ENCODE measurements around the gene CHMP1A.
"Not testable (repeated sequence)": the region's sequence is repeated elsewhere in the genome, so short reads cannot be mapped to it uniquely, and the experiment has no call there.

Gene CHMP1A

DNA sequence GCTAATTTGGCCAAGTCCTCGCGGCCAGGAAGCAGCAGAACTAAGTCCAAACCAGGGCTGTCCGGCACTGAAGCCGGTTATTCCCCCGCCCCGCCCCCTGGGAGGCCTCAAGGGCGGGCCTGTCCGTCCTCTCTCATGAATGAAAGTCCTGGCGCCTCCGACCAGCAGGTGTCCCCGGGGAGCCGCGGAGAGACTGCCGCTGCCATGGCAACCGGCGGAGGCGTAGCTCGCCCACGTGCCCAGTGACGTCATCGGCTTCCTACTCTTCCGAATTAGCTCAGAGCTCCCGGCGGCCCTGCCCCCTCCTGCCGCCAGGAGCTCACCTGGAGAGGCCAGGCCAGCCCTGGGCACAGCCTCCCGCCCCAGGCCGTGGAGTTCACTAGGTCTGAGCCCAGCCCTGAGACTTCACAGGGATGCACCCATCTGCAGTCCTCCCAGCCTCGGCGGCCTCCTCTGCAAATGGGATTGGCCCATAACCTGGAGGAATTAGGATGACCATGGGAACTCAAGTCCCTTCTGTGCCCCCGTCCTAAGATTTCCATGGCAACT, 42.7 kb upstream of the CHMP1A start:
- Histone ChIP-seq H3K9me3 (ENCODE audit: control insufficient read depth, insufficient read depth, low read length) (no peaks in the 10 kb centered on the region), H3K27me3 (ENCODE audit: control insufficient read depth, low read length) (no peaks in the 10 kb centered on the region), H3K4me3 (ENCODE audit: low read length) (peak overlapping the region; percentile 93), H4K20me1 (ENCODE audit: control insufficient read depth, insufficient read depth, low read depth, low read length) (no peaks in the 10 kb centered on the region; the same call in 1 of the 2 replicates), H3K27ac (ENCODE audit: low read depth, low read length) (no peak overlapping the region; the same call in 1 of the 2 replicates), H3K4me1 (ENCODE audit: control insufficient read depth, low read length) (peaks cover 38% of the 10 kb centered on the region), H3K79me2 (ENCODE audit: control insufficient read depth, low read length) (no peaks in the 10 kb centered on the region), H3K9me2 (replicated peaks; ENCODE audit: control insufficient read depth, low read length) (no peaks in the 10 kb centered on the region), H3F3A (ENCODE audit: control insufficient read depth, insufficient read depth) (peaks cover 5% of the 10 kb centered on the region; the same call in 1 of the 2 replicates), H3K4me2 (ENCODE audit: low read length) (peak overlapping the region; percentile 90), H3K36me3 (ENCODE audit: control insufficient read depth, low read length) (peaks cover 17% of the 10 kb centered on the region)
- TF ChIP-seq, protein P1, sequence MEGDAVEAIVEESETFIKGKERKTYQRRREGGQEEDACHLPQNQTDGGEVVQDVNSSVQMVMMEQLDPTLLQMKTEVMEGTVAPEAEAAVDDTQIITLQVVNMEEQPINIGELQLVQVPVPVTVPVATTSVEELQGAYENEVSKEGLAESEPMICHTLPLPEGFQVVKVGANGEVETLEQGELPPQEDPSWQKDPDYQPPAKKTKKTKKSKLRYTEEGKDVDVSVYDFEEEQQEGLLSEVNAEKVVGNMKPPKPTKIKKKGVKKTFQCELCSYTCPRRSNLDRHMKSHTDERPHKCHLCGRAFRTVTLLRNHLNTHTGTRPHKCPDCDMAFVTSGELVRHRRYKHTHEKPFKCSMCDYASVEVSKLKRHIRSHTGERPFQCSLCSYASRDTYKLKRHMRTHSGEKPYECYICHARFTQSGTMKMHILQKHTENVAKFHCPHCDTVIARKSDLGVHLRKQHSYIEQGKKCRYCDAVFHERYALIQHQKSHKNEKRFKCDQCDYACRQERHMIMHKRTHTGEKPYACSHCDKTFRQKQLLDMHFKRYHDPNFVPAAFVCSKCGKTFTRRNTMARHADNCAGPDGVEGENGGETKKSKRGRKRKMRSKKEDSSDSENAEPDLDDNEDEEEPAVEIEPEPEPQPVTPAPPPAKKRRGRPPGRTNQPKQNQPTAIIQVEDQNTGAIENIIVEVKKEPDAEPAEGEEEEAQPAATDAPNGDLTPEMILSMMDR (IDR thresholded peaks at IDR 0.05; ENCODE audit: low read depth, low read length, poor library complexity, severe bottlenecking): peak; percentile 61
- no peak for TF ChIP-seq EZH2phosphoT487 (IDR thresholded peaks at IDR 0.05; ENCODE audit: borderline replicate concordance, low read length)

DNA sequence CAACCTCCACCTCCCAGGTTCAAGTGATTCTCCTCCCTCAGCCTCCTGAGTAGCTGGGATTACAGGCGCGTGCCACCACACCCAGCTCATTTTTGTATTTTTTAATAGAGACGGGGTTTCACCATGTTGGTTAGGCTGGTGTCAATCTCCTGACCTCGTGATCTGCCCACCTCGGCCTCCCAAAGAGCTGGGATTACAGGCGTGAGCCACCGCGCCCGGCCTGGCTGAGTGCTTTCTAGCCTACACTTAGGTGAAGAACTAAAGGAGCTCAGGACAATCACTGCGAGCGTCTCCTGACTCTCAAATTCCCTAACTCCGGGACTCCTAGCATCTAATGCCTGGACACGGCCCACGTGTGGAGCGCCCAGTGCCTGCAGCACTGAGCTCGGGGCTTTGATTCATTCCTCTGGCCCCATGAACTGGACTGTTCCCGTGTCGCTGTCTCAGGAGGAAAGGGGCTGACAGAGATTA, 42.2 kb upstream of the CHMP1A start:
- peaks cover 22% of the 10 kb centered on the region for H3K36me3 ChIP-seq (ENCODE audit: control insufficient read depth, low read length)
- H3K27ac ChIP-seq (ENCODE audit: low read depth, low read length); H3K27me3 ChIP-seq (ENCODE audit: control insufficient read depth, low read length); H3K9me2 ChIP-seq (replicated peaks; ENCODE audit: control insufficient read depth, low read length); H3K79me2 ChIP-seq (ENCODE audit: control insufficient read depth, low read length); H3K9me3 ChIP-seq (ENCODE audit: control insufficient read depth, insufficient read depth, low read length); H3F3A ChIP-seq (ENCODE audit: control insufficient read depth, insufficient read depth); H4K20me1 ChIP-seq (ENCODE audit: control insufficient read depth, insufficient read depth, low read depth, low read length): not testable (repeated sequence)
- peak overlapping the region; percentile 93 for H3K4me3 ChIP-seq (ENCODE audit: low read length)
- peaks cover 38% of the 10 kb centered on the region for H3K4me1 ChIP-seq (ENCODE audit: control insufficient read depth, low read length)
- peak overlapping the region; percentile 90 for H3K4me2 ChIP-seq (ENCODE audit: low read length)

DNA sequence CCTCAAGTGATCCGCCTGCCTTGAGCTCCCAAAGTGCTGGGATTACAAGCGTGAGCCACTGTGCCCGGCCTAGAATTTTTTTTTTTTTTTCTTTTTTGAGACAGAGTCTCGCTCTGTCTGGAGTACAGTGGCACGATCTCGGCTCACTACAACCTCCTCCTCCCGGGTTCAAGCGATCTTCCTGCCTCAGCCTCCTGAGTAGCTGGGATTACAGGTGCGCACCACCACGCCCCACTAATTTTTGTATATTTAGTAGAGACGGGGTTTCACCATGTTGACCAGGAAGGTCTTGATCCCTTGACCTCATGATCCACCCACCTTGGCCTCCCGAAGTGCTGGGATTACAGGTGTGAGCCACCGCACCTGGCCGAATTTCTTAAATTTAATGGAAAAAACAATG, 41.2 kb upstream of the CHMP1A start:
- H4K20me1 ChIP-seq (ENCODE audit: control insufficient read depth, insufficient read depth, low read depth, low read length); H3K27me3 ChIP-seq (ENCODE audit: control insufficient read depth, low read length); H3K27ac ChIP-seq (ENCODE audit: low read depth, low read length); H3K9me2 ChIP-seq (replicated peaks; ENCODE audit: control insufficient read depth, low read length); H3F3A ChIP-seq (ENCODE audit: control insufficient read depth, insufficient read depth); H3K9me3 ChIP-seq (ENCODE audit: control insufficient read depth, insufficient read depth, low read length); H3K4me3 ChIP-seq (ENCODE audit: low read length); H3K4me2 ChIP-seq (ENCODE audit: low read length); H3K79me2 ChIP-seq (ENCODE audit: control insufficient read depth, low read length): not testable (repeated sequence)
- Histone ChIP-seq H3K4me1 (ENCODE audit: control insufficient read depth, low read length) (peaks cover 38% of the 10 kb centered on the region), H3K36me3 (ENCODE audit: control insufficient read depth, low read length) (peaks cover 32% of the 10 kb centered on the region)

DNA sequence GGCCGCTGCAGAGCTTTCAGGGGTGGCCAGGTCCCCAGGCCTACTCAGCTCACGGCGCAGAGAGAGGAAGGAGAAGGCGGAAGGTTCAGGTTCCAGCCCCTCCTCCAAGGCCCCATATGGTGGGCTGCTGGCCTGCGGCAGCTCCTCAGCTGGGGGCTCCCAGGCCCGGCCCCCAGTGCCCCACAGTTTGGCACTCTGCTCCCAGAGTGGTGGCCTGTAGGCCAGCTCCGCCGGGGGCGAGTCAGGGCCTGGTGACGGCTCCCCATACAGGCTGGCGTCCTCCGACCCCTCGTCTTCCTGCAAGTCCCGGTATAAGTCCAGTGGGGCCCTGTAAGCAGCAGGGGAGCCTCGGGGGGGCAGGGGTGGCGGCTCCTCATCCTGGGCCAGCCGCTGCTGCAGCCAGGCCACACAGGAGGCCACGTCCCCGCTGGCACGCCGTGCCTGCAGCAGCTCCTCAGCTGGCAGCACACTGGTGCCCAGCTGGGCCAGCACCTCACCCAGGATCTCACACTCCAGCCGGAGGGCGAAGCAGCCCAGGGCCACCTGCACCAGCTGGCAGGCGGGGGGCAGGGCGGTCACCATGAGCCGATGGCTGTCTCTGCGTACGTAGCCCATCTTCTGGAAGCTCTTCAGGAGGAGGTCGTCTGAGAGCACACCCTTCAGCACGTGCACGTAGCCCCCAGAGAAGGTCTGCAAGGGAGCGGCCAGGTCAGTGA, 40.3 kb upstream of the CHMP1A start:
- Histone ChIP-seq H3K9me2 (replicated peaks; ENCODE audit: control insufficient read depth, low read length) (no peaks in the 10 kb centered on the region), H3K4me1 (ENCODE audit: control insufficient read depth, low read length) (peaks cover 38% of the 10 kb centered on the region), H3K79me2 (ENCODE audit: control insufficient read depth, low read length) (no peaks in the 10 kb centered on the region), H3F3A (ENCODE audit: control insufficient read depth, insufficient read depth) (peaks cover 5% of the 10 kb centered on the region; the same call in 1 of the 2 replicates), H3K36me3 (ENCODE audit: control insufficient read depth, low read length) (peaks cover 39% of the 10 kb centered on the region), H4K20me1 (ENCODE audit: control insufficient read depth, insufficient read depth, low read depth, low read length) (no peaks in the 10 kb centered on the region; the same call in 1 of the 2 replicates), H3K4me3 (ENCODE audit: low read length) (no peak overlapping the region), H3K27me3 (ENCODE audit: control insufficient read depth, low read length) (no peaks in the 10 kb centered on the region), H3K4me2 (ENCODE audit: low read length) (no peak overlapping the region), H3K9me3 (ENCODE audit: control insufficient read depth, insufficient read depth, low read length) (no peaks in the 10 kb centered on the region), H3K27ac (ENCODE audit: low read depth, low read length) (no peak overlapping the region)
- TF ChIP-seq EZH2phosphoT487 (IDR thresholded peaks at IDR 0.05; ENCODE audit: borderline replicate concordance, low read length): no peak
- TF ChIP-seq, protein P1 (IDR thresholded peaks at IDR 0.05; ENCODE audit: low read depth, low read length, poor library complexity, severe bottlenecking): no peak

All from DOHH2 (cell line).